ENCODE measurements around the gene PDGFRB.

PDGFRB gene

GRCh38 chr5:150155258-150156026, at the start of gene PDGFRB:
Gene PDGFRB (minus strand): TSS chr5:150155845. CDS start chr5:150137047, 18,798 bp downstream.
- no peak for DNase-seq (ENCODE audit: low read depth)

- DNase-seq (ENCODE audit: low read depth): no peak
Observed at GRCh38 chr5:150204590-150204960, 48.9 kb upstream of the PDGFRB start.

GRCh38 chr5:150203832-150204589, 48.4 kb upstream of the PDGFRB start:
- DNase-seq (ENCODE audit: low read depth): no peak

GRCh38 chr5:150202501-150202900, 46.9 kb upstream of the PDGFRB start:
- no peak for DNase-seq (ENCODE audit: low read depth)

- DNase-seq (ENCODE audit: low read depth): no peak
Observed at GRCh38 chr5:150197476-150197875, 41.8 kb upstream of the PDGFRB start.

- DNase-seq (ENCODE audit: low read depth): no peak
Observed at GRCh38 chr5:150196986-150197385, 41.3 kb upstream of the PDGFRB start.

GRCh38 chr5:150196514-150196913, 40.9 kb upstream of the PDGFRB start:
- no peak for DNase-seq (ENCODE audit: low read depth)

GRCh38 chr5:150195736-150196485, 40.3 kb upstream of the PDGFRB start:
- DNase-seq (ENCODE audit: low read depth): no peak

- DNase-seq (ENCODE audit: low read depth): no peak
Observed at GRCh38 chr5:150192462-150192861, 36.8 kb upstream of the PDGFRB start.

GRCh38 chr5:150190987-150191386, 35.3 kb upstream of the PDGFRB start:
- no peak for DNase-seq (ENCODE audit: low read depth)

GRCh38 chr5:150190503-150190979, 34.9 kb upstream of the PDGFRB start:
- no peak for DNase-seq (ENCODE audit: low read depth)

GRCh38 chr5:150189728-150190502, 34.3 kb upstream of the PDGFRB start, which contains the start of gene SLC6A7:
Gene SLC6A7 (plus strand): TSS chr5:150190062. CDS start chr5:150190328, 266 bp downstream.
- DNase-seq (ENCODE audit: low read depth): no peak

- no peak for DNase-seq (ENCODE audit: low read depth)
Observed at GRCh38 chr5:150189326-150189725, 33.7 kb upstream of the PDGFRB start.

- no peak for DNase-seq (ENCODE audit: low read depth)
Observed at GRCh38 chr5:150188146-150188842, 32.6 kb upstream of the PDGFRB start.

GRCh38 chr5:150186897-150187296, 31.3 kb upstream of the PDGFRB start:
- DNase-seq (ENCODE audit: low read depth): no peak

GRCh38 chr5:150186137-150186536, 30.5 kb upstream of the PDGFRB start:
- no peak for DNase-seq (ENCODE audit: low read depth)

- DNase-seq (ENCODE audit: low read depth): no peak
Observed at GRCh38 chr5:150184990-150185912, 29.6 kb upstream of the PDGFRB start.

- DNase-seq (ENCODE audit: low read depth): no peak
Observed at GRCh38 chr5:150184006-150184405, 28.4 kb upstream of the PDGFRB start.

- DNase-seq (ENCODE audit: low read depth): no peak
Observed at GRCh38 chr5:150183436-150183835, 27.8 kb upstream of the PDGFRB start.

GRCh38 chr5:150182774-150183173, 27.1 kb upstream of the PDGFRB start:
- DNase-seq (ENCODE audit: low read depth): no peak
